ENCODE results near the gene BCL7A.
"Not testable (repeated sequence)": the region's sequence is repeated elsewhere in the genome, so short reads cannot be mapped to it uniquely, and the experiment has no call there.

The BCL7A gene

DNA sequence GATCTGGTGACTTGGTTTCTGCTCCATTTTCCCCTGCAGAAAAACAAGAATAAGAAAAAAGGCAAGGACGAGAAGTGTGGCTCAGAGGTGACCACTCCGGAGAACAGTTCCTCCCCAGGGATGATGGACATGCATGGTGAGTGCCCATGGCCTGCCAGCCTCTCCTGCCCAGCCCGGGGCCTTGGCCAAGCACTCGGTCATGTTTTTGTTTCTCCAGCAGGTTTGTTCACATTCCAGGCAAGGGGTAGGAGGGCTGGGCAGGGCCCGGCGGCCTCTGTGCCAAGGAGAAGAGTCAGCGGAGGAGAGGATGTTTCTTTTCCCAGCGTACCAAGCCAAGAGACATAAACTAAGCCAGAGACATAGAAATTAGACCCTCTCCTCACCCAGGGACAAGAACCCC lies 13.6 kb downstream of the BCL7A start:
- TF ChIP-seq, protein P1, sequence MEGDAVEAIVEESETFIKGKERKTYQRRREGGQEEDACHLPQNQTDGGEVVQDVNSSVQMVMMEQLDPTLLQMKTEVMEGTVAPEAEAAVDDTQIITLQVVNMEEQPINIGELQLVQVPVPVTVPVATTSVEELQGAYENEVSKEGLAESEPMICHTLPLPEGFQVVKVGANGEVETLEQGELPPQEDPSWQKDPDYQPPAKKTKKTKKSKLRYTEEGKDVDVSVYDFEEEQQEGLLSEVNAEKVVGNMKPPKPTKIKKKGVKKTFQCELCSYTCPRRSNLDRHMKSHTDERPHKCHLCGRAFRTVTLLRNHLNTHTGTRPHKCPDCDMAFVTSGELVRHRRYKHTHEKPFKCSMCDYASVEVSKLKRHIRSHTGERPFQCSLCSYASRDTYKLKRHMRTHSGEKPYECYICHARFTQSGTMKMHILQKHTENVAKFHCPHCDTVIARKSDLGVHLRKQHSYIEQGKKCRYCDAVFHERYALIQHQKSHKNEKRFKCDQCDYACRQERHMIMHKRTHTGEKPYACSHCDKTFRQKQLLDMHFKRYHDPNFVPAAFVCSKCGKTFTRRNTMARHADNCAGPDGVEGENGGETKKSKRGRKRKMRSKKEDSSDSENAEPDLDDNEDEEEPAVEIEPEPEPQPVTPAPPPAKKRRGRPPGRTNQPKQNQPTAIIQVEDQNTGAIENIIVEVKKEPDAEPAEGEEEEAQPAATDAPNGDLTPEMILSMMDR (IDR thresholded peaks at IDR 0.05; ENCODE audit: low read length): no peak
- TF ChIP-seq EZH2 (IDR thresholded peaks at IDR 0.05; ENCODE audit: borderline replicate concordance, low read length): no peak
- peaks cover 12% of the 10 kb centered on the region; the same call in 1 of the 2 replicates for H3K79me2 ChIP-seq (ENCODE audit: insufficient read depth, low read length)

DNA sequence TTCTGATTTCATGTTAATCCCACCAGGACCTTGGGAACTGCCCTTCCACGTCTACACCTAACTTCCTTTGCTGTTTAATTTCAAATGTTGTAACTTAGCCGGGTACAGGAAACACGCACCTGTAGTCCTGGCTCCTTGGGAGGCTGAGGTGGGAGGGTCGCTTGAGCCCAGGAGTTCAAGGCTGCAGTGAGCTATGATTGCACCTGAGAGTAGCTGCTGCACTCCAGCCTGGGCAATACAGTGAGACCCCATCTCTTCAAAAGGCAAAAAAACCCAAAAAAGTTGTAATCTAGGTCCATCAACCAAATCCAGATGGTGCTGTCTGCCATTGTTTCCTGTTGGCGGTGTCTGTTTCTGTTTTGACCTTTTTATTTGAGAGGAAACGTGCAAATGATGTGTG lies 14.5 kb downstream of the BCL7A start:
- Histone ChIP-seq H3K9me2 (ENCODE audit: low read depth, low read length) (no peaks in the 10 kb centered on the region), H3K4me2 (ENCODE audit: low read length) (no peak overlapping the region), H3K27me3 (ENCODE audit: insufficient read depth, low read length) (no peaks in the 10 kb centered on the region), H3K9ac (ENCODE audit: low read length) (no peak overlapping the region), H4K20me1 (ENCODE audit: insufficient read depth, low read length) (no peaks in the 10 kb centered on the region), H3K36me3 (ENCODE audit: insufficient read depth, low read length) (peaks cover 84% of the 10 kb centered on the region), H3F3A (ENCODE audit: insufficient read depth, low read length) (no peaks in the 10 kb centered on the region), H2AFZ (ENCODE audit: low read length) (no peak overlapping the region), H3K4me3 (ENCODE audit: low read depth, low read length, poor library complexity, severe bottlenecking) (no peak overlapping the region), H3K4me1 (ENCODE audit: insufficient read depth, low read length, severe bottlenecking) (peaks cover 19% of the 10 kb centered on the region), H3K79me2 (ENCODE audit: insufficient read depth, low read length) (peaks cover 12% of the 10 kb centered on the region; the same call in 1 of the 2 replicates), H3K27ac (ENCODE audit: low read depth, low read length, poor library complexity, severe bottlenecking) (no peak overlapping the region), H3K9me3 (ENCODE audit: low read length) (no peaks in the 10 kb centered on the region)
- TF ChIP-seq EZH2 (IDR thresholded peaks at IDR 0.05; ENCODE audit: borderline replicate concordance, low read length): no peak

More for the DNA sequence above, 13.6 kb downstream of the BCL7A start:
- peaks cover 27% of the 10 kb centered on the region for H3K4me1 ChIP-seq (ENCODE audit: insufficient read depth, low read length, severe bottlenecking)
- H3F3A ChIP-seq (ENCODE audit: insufficient read depth, low read length): no peaks in the 10 kb centered on the region
- no peaks in the 10 kb centered on the region for H4K20me1 ChIP-seq (ENCODE audit: insufficient read depth, low read length)
- no peak overlapping the region for H3K4me2 ChIP-seq (ENCODE audit: low read length)
- H3K9me2 ChIP-seq (ENCODE audit: low read depth, low read length): no peaks in the 10 kb centered on the region
- H3K27ac ChIP-seq (ENCODE audit: low read depth, low read length, poor library complexity, severe bottlenecking): no peak overlapping the region
- H2AFZ ChIP-seq (ENCODE audit: low read length): no peak overlapping the region
- peaks cover 82% of the 10 kb centered on the region for H3K36me3 ChIP-seq (ENCODE audit: insufficient read depth, low read length)
- H3K4me3 ChIP-seq (ENCODE audit: low read depth, low read length, poor library complexity, severe bottlenecking): no peak overlapping the region
- no peaks in the 10 kb centered on the region for H3K9me3 ChIP-seq (ENCODE audit: low read length)
- H3K27me3 ChIP-seq (ENCODE audit: insufficient read depth, low read length): no peaks in the 10 kb centered on the region
- H3K9ac ChIP-seq (ENCODE audit: low read length): no peak overlapping the region

DNA sequence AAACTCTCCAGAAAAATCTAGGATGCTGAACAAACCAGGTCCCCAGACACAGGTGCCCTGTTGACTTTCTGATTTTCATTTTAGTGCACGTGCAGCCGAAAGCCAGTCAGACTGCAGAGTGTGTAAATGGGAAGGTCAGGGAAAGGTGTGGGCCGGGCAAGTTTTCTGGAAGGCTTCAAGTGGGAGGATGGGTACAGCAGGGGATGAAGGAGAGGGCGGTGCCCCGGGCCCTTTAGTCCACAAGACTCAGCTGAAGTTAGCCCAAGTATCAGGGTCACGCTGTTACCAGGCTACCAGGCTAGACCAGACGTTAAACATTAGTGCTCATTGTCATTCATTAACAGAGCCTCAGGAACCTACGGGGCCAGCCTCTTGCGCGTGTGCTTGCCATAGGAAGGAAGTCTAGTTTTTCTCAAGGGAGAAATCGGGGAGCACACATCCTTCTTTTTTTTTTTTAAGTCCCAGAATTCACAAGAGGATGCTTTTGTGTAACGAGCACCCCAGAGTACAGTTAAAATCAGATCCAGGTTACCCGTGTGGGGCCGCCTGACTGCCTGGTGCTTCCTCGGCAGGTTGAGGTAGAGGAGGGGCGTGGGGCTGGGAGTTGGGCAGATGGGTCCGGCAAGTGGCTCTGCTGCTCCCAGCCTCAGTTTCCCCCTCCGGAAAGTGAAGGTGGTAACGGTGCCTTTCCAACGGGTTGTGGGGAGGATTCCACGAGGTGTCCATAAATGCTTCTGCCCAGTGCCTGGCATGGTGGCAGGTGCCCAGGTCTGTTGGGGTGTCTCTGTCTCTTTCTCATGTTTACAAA lies 19.1 kb downstream of the BCL7A start:
- Histone ChIP-seq H3K36me3 (ENCODE audit: insufficient read depth, low read length) (peaks cover 90% of the 10 kb centered on the region), H3K9me3 (ENCODE audit: low read length) (no peaks in the 10 kb centered on the region), H3K4me2 (ENCODE audit: low read length) (no peak overlapping the region), H4K20me1 (ENCODE audit: insufficient read depth, low read length) (no peaks in the 10 kb centered on the region), H3F3A (ENCODE audit: insufficient read depth, low read length) (no peaks in the 10 kb centered on the region), H3K9me2 (ENCODE audit: low read depth, low read length) (no peaks in the 10 kb centered on the region), H3K27me3 (ENCODE audit: insufficient read depth, low read length) (no peaks in the 10 kb centered on the region), H3K9ac (ENCODE audit: low read length) (no peak overlapping the region), H3K4me3 (ENCODE audit: low read depth, low read length, poor library complexity, severe bottlenecking) (no peak overlapping the region), H3K27ac (ENCODE audit: low read depth, low read length, poor library complexity, severe bottlenecking) (no peak overlapping the region), H3K4me1 (ENCODE audit: insufficient read depth, low read length, severe bottlenecking) (no peaks in the 10 kb centered on the region), H2AFZ (ENCODE audit: low read length) (no peak overlapping the region), H3K79me2 (ENCODE audit: insufficient read depth, low read length) (no peaks in the 10 kb centered on the region)
- TF ChIP-seq, protein P1 (IDR thresholded peaks at IDR 0.05; ENCODE audit: low read length): no peak

DNA sequence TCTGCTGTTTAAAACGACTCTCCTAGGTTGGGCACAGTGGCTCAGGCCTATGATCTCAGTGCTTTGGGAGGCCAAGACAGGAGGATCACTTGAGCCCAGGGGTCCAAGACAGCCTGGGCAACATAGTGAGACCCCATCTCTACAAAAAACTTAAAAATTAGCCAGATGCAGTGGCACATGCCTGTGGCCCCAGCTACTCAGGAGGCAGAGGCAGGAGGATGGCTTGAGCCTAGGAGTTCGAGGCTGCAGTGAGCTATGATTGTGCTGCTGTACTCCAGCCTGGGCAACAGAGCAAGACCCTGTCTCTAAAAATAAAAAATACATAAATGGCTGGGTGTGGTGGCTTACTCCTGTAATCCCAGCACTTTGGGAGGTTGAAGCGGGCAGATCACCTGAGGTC lies 19.8 kb downstream of the BCL7A start:
- not testable (repeated sequence) for H3K27ac ChIP-seq (ENCODE audit: low read depth, low read length, poor library complexity, severe bottlenecking); H3K9me2 ChIP-seq (ENCODE audit: low read depth, low read length); H3F3A ChIP-seq (ENCODE audit: insufficient read depth, low read length); H4K20me1 ChIP-seq (ENCODE audit: insufficient read depth, low read length); H3K4me3 ChIP-seq (ENCODE audit: low read depth, low read length, poor library complexity, severe bottlenecking); H3K27me3 ChIP-seq (ENCODE audit: insufficient read depth, low read length); H2AFZ ChIP-seq (ENCODE audit: low read length); H3K9me3 ChIP-seq (ENCODE audit: low read length); H3K4me2 ChIP-seq (ENCODE audit: low read length); H3K79me2 ChIP-seq (ENCODE audit: insufficient read depth, low read length); H3K4me1 ChIP-seq (ENCODE audit: insufficient read depth, low read length, severe bottlenecking); H3K9ac ChIP-seq (ENCODE audit: low read length)
- H3K36me3 ChIP-seq (ENCODE audit: insufficient read depth, low read length): peaks cover 90% of the 10 kb centered on the region

Measured in OCI-LY1 (cell line).